Superior temporal gyrus (tissue), 1 donor: ENCODE data around the gene FAM20C.
"Not testable (repeated sequence)": the region's sequence is repeated elsewhere in the genome, so short reads cannot be mapped to it uniquely, and the experiment has no call there.

ENCODE experiments used
- DNase-seq: peaks from one replicate; pipeline ENCODE4 v3.0.0-alpha.2; 2016; ENCODE audit errors: extremely low spot score

The FAM20C gene

GRCh38 chr7:173209-173918, 19.0 kb upstream of the FAM20C start:
- no peak for DNase-seq

- DNase-seq = no peak
These were observed 17.7 kb upstream of the FAM20C start for GRCh38 chr7:174716-175115.

GRCh38 chr7:175955-176354, 16.4 kb upstream of the FAM20C start:
- no peak for DNase-seq

- no peak for DNase-seq
These were observed 16.0 kb upstream of the FAM20C start for GRCh38 chr7:176381-176780.

- DNase-seq = no peak
These were observed 15.4 kb upstream of the FAM20C start for GRCh38 chr7:176786-177459.

- DNase-seq = no peak
These were observed 13.9 kb upstream of the FAM20C start for GRCh38 chr7:178444-178843.

GRCh38 chr7:179209-179681, 13.1 kb upstream of the FAM20C start:
- DNase-seq = no peak

GRCh38 chr7:179948-180694, 12.2 kb upstream of the FAM20C start:
- no peak for DNase-seq

- DNase-seq = no peak
These were observed 10.6 kb upstream of the FAM20C start for GRCh38 chr7:181738-182137.

GRCh38 chr7:182502-182901, 9.9 kb upstream of the FAM20C start:
- DNase-seq = not testable (repeated sequence)

- DNase-seq = no peak
These were observed 8.7 kb upstream of the FAM20C start for GRCh38 chr7:183496-184292.

GRCh38 chr7:184294-185264, 7.8 kb upstream of the FAM20C start:
- DNase-seq = no peak

- DNase-seq = no peak
These were observed 5.8 kb upstream of the FAM20C start for GRCh38 chr7:186516-187113.

- no peak for DNase-seq
These were observed 5.0 kb upstream of the FAM20C start for GRCh38 chr7:187227-187927.

- no peak for DNase-seq
These were observed 4.2 kb upstream of the FAM20C start for GRCh38 chr7:188174-188573.

GRCh38 chr7:188727-189500, 3.5 kb upstream of the FAM20C start:
- DNase-seq = no peak

GRCh38 chr7:189719-190118, 2.7 kb upstream of the FAM20C start:
- no peak for DNase-seq

GRCh38 chr7:190196-190595, 2.2 kb upstream of the FAM20C start:
- no peak for DNase-seq
